GM12801 (cell line): ENCODE results near the gene STK11.

Experiments used
- TF ChIP-seq, protein P1 (sequence below): IDR thresholded peaks from one replicate; pipeline ENCODE4 v1.5.1; 2011; ENCODE audit warnings: control low read depth; ENCODE audit not compliant: insufficient read length; ENCODE audit errors: extremely low read depth

STK11 gene

GRCh38 chr19:1218751-1219567 is 13.4 kb downstream of the STK11 start:
- TF ChIP-seq, protein P1, sequence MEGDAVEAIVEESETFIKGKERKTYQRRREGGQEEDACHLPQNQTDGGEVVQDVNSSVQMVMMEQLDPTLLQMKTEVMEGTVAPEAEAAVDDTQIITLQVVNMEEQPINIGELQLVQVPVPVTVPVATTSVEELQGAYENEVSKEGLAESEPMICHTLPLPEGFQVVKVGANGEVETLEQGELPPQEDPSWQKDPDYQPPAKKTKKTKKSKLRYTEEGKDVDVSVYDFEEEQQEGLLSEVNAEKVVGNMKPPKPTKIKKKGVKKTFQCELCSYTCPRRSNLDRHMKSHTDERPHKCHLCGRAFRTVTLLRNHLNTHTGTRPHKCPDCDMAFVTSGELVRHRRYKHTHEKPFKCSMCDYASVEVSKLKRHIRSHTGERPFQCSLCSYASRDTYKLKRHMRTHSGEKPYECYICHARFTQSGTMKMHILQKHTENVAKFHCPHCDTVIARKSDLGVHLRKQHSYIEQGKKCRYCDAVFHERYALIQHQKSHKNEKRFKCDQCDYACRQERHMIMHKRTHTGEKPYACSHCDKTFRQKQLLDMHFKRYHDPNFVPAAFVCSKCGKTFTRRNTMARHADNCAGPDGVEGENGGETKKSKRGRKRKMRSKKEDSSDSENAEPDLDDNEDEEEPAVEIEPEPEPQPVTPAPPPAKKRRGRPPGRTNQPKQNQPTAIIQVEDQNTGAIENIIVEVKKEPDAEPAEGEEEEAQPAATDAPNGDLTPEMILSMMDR = no peak

GRCh38 chr19:1219786-1220476 is 14.4 kb downstream of the STK11 start:
- TF ChIP-seq, protein P1 = no peak

DNA sequence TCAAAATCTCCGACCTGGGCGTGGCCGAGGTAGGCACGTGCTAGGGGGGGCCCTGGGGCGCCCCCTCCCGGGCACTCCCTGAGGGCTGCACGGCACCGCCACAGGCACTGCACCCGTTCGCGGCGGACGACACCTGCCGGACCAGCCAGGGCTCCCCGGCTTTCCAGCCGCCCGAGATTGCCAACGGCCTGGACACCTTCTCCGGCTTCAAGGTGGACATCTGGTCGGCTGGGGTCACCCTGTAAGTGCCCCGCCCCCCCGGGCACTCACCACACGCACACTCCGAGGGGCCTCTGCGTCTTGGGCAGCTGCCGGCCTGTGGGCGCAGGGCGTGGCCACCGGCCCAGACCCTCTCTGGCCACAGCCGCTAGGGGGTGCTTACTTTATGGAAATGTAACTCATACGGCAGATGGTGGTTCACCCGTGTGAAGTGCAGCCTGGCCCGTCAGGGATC is 14.9 kb downstream of the STK11 start:
- TF ChIP-seq, protein P1 = no peak

DNA sequence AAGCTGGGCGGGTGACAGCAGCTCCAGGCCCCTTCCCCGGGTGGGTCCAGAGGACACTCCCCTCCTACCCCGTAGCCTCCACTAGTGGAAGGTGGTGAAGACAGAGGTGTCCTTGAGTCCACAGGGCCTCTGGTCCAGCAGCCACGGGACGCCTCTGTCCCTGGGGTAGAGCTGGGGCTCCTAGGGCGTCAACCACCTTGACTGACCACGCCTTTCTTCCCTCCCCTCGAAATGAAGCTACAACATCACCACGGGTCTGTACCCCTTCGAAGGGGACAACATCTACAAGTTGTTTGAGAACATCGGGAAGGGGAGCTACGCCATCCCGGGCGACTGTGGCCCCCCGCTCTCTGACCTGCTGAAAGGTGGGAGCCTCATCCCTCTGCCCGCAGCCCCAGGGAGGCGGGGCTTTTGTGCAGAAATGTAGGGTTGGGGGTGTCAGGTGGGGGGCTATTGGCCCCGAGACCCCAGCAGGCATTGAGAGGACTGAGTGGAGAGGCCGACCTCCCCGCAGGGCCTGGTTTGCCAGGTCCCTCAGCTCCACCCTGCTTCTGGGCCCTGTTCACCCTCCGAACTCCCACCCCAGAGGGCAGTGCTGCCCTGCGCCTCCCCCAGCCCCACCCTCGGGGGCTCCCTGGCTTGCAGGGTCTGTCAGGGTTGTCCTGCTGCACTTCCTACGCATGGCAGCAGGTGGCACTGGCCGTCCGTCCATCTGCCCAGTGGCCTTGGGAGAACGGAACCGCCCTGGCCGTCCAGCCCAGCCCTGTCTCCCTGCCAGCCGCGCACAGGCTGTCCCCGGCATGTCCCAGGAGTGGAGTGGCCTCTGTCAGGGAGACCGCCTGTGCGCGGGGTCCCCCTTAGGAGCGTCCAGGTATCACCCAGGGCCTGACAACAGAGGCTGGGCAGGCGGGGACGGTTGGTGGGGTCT is 15.7 kb downstream of the STK11 start:
- TF ChIP-seq, protein P1 = no peak

GRCh38 chr19:1221904-1222255 is 16.3 kb downstream of the STK11 start:
- TF ChIP-seq, protein P1 = no peak

- TF ChIP-seq, protein P1 = no peak
Measured at GRCh38 chr19:1222394-1222793, 16.8 kb downstream of the STK11 start.
